Esophagus muscularis mucosa (tissue), 4 donors: ENCODE measurements around the gene KRTAP13-4. TPM values are rescaled to one million over a fixed set of nuclear protein-coding genes. Genes with fewer than 3 reads are reported as not detected.
A peak's percentile ranks its signal among the peaks of the same experiment; 100 is the strongest.

Source experiments
- DNase-seq: peaks from one replicate; pipeline ENCODE4 v3.0.0-alpha.2; 2017; ENCODE audit errors: extremely low spot score
- H3K27ac ChIP-seq, 4 donors: fragments of 200-600 bp; sonication (generic); replicated peaks in 1 of 4; 1 replicate in 3 of 4; 2 replicates in 1 of 4; pipeline ENCODE4 v1.5.1; 2016 to 2019; ENCODE audit warnings: mild to moderate bottlenecking in 1 of 4
- H3K27me3 ChIP-seq, 4 donors: fragments of 200-600 bp; sonication (generic); one replicate each; pipeline versions ENCODE4 v1.5.1 to v1.6.0; 2016 to 2019
- H3K36me3 ChIP-seq, 4 donors: fragments of 200-600 bp; sonication (generic); one replicate each; pipeline ENCODE4 v1.5.1; 2016 to 2019
- H3K4me1 ChIP-seq, 4 donors: fragments of 200-600 bp; sonication (generic); one replicate each; pipeline ENCODE4 v1.5.1; 2016 to 2019
- H3K4me3 ChIP-seq, 4 donors: fragments of 200-600 bp; sonication (generic); 1 replicate in 2 of 4; 2 replicates in 2 of 4; pipeline ENCODE4 v1.5.1; 2016 to 2019; ENCODE audit warnings: mild to moderate bottlenecking in 4 of 4, moderate library complexity in 1 of 4
- H3K9me3 ChIP-seq, 4 donors: fragments of 200-600 bp; sonication (generic); 1 replicate in 3 of 4; 2 replicates in 1 of 4; pipeline ENCODE4 v1.5.1; 2016 to 2019
- EP300 ChIP-seq: sonication (generic); formaldehyde crosslinking; IDR thresholded peaks from one replicate; pipeline ENCODE4 v1.6.1; 2017; ENCODE audit warnings: antibody characterized with exemption
- POLR2A ChIP-seq: fragments of 450-650 bp; IDR thresholded peaks from one replicate; pipeline ENCODE4 v1.6.1; 2017; ENCODE audit warnings: antibody characterized with exemption, moderate library complexity, mild to moderate bottlenecking, low read depth
- POLR2AphosphoS5 ChIP-seq, 2 donors: sonication (generic); formaldehyde crosslinking; IDR thresholded peaks; one replicate each; pipeline ENCODE4 v1.6.1; 2017; ENCODE audit warnings: antibody characterized with exemption in 2 of 2
- WGBS: methylation state at CpG from one replicate; pipeline ENCODE4 v1.1.5; 2018; 5-methylcytosine and 5-hydroxymethylcytosine counted together
- intact Hi-C: fragments of 100-400 bp; cut with DNase I; formaldehyde crosslinking; loops from one replicate; pipeline ENCODE4 v1.15.1; 2023
- total RNA-seq, 4 donors: library from RNA; depleted of rRNA; stranded (reverse); fragments of >200 nt; gene quantifications; one replicate each; pipeline versions ENCODE4 v1.1.0 to v1.2.1, GENCODE V29; 2016
- TF ChIP-seq, protein P1 (sequence below), 3 experiments: fragments of 200-600 bp in 2 of 3; fragments of 450-650 bp in 1 of 3; sonication (generic) in 2 of 3; IDR thresholded peaks; one replicate each; pipeline ENCODE4 v1.5.1; 2017 to 2019; ENCODE audit warnings: antibody characterized with exemption in 3 of 3, mild to moderate bottlenecking in 2 of 3, moderate library complexity in 1 of 3

The KRTAP13-4 gene
- total RNA-seq, 4 donors from 2014 or later = not detected

DNA sequence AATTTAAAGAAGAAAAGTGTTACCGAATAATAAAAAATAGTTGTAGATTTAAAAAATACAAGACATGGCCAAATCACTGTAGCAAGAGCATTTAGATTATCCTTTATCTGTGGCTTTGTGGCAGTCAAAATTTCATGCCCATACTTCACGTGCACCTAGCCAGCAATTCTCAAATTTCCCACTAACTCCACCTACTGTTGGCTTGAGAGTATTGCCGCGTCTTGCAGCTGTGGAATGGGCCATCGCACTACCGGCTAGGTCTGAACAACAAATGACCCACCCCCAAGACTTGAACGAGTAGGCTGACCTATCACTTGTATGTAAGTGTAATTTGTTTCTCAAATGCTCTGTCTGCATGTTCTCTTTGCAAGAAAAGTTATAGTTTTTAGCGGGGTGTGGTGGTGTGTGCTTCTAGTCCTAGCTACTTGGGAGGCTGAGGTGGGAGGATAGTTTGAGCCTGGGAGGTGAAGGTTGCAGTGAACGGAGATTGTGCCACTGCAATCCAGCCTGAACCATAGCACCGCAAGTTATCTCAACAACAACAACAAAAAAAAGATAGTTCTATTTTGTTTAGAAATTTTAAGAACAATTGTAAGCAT is 4.1 kb downstream of the KRTAP13-4 start:
- intact Hi-C loops = no loop called here

DNA sequence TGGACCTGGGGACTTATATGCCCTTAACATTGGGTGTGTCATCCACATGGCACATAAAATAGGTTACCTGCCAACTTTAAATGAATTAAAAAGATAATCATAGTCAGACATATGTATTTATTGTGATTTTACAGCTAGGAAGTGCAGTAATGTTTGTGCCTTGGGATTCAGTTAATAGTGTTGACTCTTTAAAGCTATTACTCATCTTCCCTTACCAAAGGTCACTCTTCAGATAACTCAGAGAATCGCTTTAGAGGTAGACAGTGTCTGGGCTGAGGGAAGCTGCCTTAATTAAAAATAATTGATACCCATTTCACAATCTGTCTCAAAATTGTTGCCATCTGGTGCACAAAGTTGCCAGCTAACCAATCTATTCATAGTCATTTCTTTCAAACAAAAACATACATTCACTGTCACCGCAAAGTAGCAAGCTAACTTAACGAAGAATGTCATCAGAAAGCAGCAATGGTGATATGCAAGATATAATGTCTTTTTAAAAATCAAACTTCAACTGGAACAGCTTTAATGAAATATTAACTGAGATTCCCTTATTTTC is 7.1 kb downstream of the KRTAP13-4 start:
- H3K4me3 ChIP-seq = no peak overlapping the region
- WGBS = 65% methylated on average over 3 of the region's 3 CpGs
- H3K27ac ChIP-seq = no peak overlapping the region
- no peaks in the 10 kb centered on the region for H3K4me1 ChIP-seq
- H3K27me3 ChIP-seq = no peaks in the 10 kb centered on the region
- intact Hi-C loops = no loop called here
- H3K9me3 ChIP-seq = no peaks in the 10 kb centered on the region
- DNase-seq = no peak
- TF ChIP-seq EP300 (no peak), POLR2AphosphoS5 (IDR thresholded peaks at IDR 0.05) (no peak)
- H3K36me3 ChIP-seq = no peaks in the 10 kb centered on the region

More for the DNA sequence above, 4.1 kb downstream of the KRTAP13-4 start:
- no peak overlapping the region for H3K27ac ChIP-seq
- H3K36me3 ChIP-seq = no peaks in the 10 kb centered on the region
- no peak for DNase-seq
- H3K9me3 ChIP-seq = no peaks in the 10 kb centered on the region
- WGBS = 46% methylated on average over 10 of the region's 10 CpGs
- H3K27me3 ChIP-seq = no peaks in the 10 kb centered on the region
- H3K4me3 ChIP-seq = no peak overlapping the region
- TF ChIP-seq POLR2A = no peak
- TF ChIP-seq EP300 = no peak
- TF ChIP-seq POLR2AphosphoS5 (IDR thresholded peaks at IDR 0.05) = no peak
- TF ChIP-seq, protein P1, sequence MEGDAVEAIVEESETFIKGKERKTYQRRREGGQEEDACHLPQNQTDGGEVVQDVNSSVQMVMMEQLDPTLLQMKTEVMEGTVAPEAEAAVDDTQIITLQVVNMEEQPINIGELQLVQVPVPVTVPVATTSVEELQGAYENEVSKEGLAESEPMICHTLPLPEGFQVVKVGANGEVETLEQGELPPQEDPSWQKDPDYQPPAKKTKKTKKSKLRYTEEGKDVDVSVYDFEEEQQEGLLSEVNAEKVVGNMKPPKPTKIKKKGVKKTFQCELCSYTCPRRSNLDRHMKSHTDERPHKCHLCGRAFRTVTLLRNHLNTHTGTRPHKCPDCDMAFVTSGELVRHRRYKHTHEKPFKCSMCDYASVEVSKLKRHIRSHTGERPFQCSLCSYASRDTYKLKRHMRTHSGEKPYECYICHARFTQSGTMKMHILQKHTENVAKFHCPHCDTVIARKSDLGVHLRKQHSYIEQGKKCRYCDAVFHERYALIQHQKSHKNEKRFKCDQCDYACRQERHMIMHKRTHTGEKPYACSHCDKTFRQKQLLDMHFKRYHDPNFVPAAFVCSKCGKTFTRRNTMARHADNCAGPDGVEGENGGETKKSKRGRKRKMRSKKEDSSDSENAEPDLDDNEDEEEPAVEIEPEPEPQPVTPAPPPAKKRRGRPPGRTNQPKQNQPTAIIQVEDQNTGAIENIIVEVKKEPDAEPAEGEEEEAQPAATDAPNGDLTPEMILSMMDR (IDR thresholded peaks at IDR 0.05) = peak in 2 of 3 experiments; percentile 32 to 40
- no peaks in the 10 kb centered on the region for H3K4me1 ChIP-seq

DNA sequence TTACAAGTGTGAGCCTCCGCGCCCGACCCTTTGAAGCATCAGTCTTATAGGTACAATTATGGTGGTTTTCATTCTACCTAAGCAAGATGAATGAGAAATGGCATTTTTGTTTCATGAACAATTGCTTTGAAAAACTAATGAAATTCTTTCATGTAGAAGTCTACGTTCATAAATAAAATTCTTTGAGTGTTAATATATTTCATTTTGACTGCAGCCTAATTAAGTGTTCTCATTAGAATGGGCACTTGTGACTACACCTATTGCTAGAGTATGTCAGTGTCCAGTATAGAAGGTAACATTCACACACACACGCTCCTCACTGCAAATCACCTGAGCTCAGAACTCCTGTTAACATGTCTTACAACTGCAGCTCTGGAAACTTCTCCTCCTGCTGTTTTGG is 10.0 kb downstream of the KRTAP13-4 start, which contains the start of gene KRTAP15-1:
KRTAP15-1 (plus strand) TSS at position 301 of the 400 bp plus-strand sequence; CDS start at position 354, 53 bp downstream.
- Histone ChIP-seq H3K27me3 (no peaks in the 10 kb centered on the region), H3K36me3 (no peaks in the 10 kb centered on the region), H3K4me3 (no peak within 1 kb of the TSS), H3K9me3 (no peaks in the 10 kb centered on the region), H3K27ac (no peak within 1 kb of the TSS), H3K4me1 (no peaks in the 10 kb centered on the region)
- 95% methylated on average over 5 of the region's 5 CpGs for WGBS
- DNase-seq = no peak
- intact Hi-C loops = no loop called here
- no peak for TF ChIP-seq POLR2AphosphoS5 (IDR thresholded peaks at IDR 0.05)
- TF ChIP-seq EP300 = no peak
- no peak for TF ChIP-seq POLR2A
- TF ChIP-seq, protein P1 (IDR thresholded peaks at IDR 0.05) = no peak

DNA sequence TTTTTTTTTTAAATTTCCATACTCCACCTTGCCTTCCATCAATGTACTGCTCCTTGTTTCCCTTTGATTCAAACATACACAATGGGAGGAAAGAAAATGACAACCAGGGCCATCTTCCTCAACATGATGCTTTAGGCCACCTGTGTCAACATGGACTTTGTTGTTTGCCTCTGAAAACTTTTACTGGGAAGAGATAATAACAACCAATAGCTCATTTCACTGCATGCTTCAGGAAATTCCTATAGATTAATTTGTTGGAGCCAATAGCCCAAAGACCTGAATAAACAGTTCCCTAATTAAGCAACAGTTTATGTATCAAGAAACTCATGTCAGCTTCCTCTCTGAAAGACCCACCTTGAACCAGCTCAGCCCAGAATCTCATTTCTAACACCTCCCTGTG is 13.2 kb downstream of the KRTAP13-4 start:
- H3K9me3 ChIP-seq = no peaks in the 10 kb centered on the region
- no peak overlapping the region for H3K4me3 ChIP-seq
- H3K27ac ChIP-seq = no peak overlapping the region
- DNase-seq = no peak
- H3K4me1 ChIP-seq = no peaks in the 10 kb centered on the region
- TF ChIP-seq, protein P1 (IDR thresholded peaks at IDR 0.05) = no peak
- TF ChIP-seq POLR2AphosphoS5 (IDR thresholded peaks at IDR 0.05) (no peak), EP300 (no peak), POLR2A (no peak)
- H3K27me3 ChIP-seq = no peaks in the 10 kb centered on the region
- intact Hi-C loops = no loop called here
- H3K36me3 ChIP-seq = no peaks in the 10 kb centered on the region

DNA sequence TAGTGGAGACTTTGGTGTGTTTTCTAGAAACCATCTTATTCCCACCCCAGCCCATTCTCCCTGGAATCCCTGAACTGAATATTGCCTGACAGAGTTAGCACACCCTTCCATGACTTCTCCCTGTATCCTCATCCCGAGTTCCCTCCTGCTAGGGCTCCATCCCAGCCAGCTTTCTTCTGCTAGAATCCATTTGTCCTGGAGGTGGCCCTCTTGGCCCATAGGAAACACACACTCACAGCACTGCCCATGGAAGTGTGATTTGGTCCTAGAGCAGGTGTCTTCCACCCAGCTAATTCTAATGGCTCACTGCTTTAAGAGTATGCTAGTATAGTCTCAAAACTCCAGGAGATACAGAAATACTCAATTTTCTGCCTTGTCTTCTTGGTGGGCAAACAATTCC is 14.2 kb downstream of the KRTAP13-4 start:
- no peak for DNase-seq
- Histone ChIP-seq H3K27me3 (no peaks in the 10 kb centered on the region), H3K4me3 (no peak overlapping the region), H3K36me3 (no peaks in the 10 kb centered on the region), H3K27ac (no peak overlapping the region), H3K9me3 (no peaks in the 10 kb centered on the region), H3K4me1 (no peaks in the 10 kb centered on the region)
- WGBS = 40% methylated on average over 1 of the region's 1 CpG
- TF ChIP-seq, protein P1 (IDR thresholded peaks at IDR 0.05) = no peak
- TF ChIP-seq EP300 = no peak
- intact Hi-C loops = no loop called here
